GM18498 (cell line): ENCODE data around the gene ECHDC1.

Experiments used
- ATAC-seq: cut with Tn5 transposase; IDR thresholded peaks from one replicate; pipeline ENCODE4 v1.9.1; 2021; ENCODE audit warnings: mild to moderate bottlenecking, moderate library complexity; ENCODE audit not compliant: unreplicated experiment

The ECHDC1 gene

GRCh38 chr6:127290391-127291265 is 52.8 kb downstream of the ECHDC1 start:
- ATAC-seq: peak; percentile 14

GRCh38 chr6:127289934-127290333 is 53.5 kb downstream of the ECHDC1 start:
- ATAC-seq: no peak

DNA sequence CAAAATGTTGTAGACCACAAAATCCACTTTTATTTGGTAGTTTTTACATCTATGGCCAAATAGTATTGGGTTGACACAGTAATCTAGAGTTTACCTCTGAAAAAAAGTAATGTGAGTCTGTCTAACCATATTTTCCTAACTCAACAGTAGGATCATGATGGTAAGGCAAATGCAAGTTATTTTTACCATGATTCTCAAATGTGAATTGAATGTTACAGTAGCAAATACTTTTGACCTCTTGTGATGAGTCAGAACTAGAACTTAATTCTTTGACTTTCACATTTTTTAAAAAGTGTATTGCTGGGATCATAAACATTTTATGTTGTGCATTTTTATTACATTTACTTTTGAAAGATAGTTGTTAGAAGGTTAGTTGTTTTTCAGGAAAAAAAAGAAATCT is 54.7 kb downstream of the ECHDC1 start:
- ATAC-seq: no peak

DNA sequence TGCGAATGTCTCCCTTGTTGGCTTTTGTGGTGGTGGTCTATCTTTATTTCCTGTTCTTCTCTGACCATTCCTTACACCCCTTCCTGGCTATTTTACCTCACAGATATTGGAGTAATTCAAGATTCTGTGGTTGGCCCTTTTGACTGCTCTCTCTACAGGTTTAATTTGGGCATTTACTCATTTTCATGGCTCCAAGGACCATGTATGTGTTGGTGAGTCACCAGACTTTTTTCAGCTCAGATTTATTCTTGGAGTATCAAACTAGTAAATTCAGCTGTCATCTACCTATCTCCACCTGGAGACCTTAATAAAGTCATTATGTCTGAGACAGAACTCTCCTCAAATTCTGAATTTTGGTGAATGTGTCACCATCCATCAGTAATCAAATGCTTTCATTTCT is 61.2 kb downstream of the ECHDC1 start:
- ATAC-seq: no peak

DNA sequence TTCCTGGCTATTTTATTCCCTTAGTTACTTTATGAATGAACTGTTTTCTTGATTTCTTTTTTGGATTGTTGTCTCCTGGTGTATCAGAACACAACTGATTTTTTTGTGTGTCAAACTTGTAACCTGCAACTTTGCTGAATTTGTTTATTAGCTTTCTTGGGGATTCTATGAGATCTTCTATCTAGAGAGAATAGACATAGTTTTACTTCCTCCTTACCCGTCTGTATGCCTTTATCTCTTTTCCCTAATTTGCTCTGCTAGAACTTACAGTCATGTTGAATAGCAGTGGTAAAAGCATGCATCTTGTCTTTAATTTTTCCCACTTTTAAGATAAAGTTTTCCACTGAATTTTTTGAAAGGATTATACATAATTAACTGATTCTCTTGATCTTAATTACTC is 63.6 kb downstream of the ECHDC1 start:
- no peak for ATAC-seq

DNA sequence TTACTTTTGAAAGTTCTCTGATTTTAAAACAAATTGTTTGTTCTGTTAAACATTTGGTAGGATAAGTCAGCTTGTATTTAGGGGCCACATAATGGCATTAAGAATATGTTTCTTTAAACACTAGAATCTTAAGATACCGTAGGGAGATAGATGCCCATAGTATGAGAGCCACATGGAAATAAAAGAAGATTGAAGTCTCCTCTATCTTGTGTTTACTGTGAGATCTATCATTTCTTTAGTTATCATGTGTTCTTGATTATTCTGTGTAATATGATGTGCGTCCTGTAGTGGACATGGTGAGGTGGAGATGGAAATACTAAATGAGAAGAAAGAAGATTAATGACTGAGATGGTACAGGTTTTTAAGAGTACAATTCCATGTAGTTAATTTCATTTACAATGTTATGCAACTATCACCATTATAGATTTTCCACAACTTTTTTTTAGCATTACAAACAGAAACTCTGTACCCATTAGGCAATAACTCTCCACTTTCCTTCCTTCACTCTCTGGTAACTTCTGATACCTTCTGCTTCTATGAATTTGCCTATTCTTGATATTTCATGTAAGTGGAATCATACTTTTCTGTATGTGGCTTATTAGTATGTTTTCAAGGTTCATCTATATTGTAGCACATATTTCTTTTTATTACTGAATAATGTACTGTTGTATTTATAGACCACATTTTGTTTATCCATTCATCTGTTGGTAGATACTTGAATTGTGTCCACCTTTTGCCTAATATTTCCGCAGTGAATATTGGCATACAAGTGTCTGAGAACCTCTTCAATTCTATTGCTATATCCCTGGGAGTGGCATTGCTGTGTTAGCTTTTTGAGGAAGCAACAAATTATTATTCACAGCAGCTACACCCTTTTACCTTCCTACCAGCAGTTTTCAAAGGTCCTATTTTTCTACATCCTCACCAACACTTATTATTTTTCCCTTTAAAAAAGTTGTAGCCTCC is 65.2 kb downstream of the ECHDC1 start:
- no peak for ATAC-seq

DNA sequence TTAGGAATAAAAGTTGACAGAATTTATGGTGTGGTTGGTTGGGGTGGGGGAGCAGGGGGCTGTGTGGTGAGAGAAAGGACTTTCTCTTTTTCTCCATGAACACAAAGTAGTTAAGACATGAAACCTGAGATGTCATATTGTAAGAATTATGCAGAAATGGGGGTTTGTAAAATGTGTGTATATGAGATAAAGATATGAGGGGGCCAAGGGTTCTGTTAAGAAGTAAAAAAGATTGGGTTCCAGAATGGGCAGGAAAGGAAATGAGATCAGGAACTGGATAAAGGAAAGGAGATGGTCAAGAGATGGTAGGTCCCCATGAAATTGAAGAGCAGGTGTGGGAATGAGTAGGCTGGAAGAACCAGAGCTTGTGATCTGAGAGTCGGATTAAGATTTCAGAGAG is 67.1 kb downstream of the ECHDC1 start:
- ATAC-seq: no peak

DNA sequence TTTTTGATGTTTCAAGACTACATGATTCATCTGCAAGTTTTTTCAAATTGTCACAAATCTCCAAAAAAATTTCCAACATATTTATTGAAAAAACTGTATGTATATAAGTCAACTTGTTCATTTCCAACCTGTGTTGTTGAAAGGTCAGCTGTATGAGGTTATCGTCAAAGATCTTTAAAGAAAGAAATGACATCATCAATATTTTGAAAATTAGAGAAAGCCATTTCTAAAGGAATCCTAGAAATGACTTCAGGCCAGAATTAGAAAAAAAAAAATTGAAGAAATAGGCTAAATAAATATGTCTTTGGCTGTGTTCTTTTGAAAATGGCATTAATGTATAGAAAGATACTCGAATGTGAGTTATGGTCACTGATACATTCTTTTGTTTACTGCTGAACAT is 69.9 kb downstream of the ECHDC1 start:
- ATAC-seq: no peak

GRCh38 chr6:127272576-127272975 is 70.8 kb downstream of the ECHDC1 start:
- no peak for ATAC-seq

- ATAC-seq: peak; percentile 5
Measured at GRCh38 chr6:127267646-127268625, 75.5 kb downstream of the ECHDC1 start.

DNA sequence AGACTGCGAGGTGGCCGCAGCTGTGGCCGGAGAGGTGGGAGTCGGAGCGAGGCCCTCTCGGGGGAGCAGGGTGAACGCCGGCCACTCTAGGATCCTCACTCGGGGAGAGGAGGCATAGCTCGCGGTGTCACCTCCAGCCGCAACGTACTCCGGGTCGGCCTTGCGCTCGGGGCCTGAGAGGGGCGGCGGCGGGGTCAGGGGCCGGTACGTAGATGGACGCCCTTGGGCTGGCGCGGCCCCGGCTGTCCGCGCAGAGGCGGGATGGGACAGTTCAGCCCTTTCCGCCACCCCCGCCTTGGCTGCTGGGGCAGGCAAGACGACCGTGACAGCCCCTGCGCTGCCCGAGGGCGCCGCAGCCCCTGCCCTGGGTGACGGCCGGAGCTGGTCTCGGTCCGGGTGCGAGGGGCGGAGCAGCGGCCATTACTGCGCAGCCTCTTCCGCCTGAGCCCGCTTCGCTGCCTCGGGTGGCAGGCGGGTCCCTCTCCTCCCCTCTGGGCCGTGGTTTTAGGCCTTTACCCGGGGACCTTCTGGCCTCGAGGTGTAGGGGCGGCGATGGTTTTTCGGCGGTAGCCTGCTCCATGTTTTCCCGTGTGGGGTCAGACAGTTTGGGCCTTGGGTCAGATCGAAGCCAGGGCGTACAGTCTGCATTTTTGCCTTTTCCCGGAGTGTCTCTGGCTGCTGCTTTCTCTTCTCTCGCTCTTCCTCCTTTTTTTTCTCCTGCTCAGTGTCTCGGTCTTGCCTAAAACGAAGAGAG is 76.3 kb downstream of the ECHDC1 start:
- ATAC-seq: peak; percentile 81

- ATAC-seq: peak; percentile 86
Measured at GRCh38 chr6:127266178-127266891, 77.1 kb downstream of the ECHDC1 start, which contains the start of gene RNF146. Gene RNF146 (plus strand): TSS chr6:127266864. CDS start chr6:127280339, 13,475 bp downstream.

DNA sequence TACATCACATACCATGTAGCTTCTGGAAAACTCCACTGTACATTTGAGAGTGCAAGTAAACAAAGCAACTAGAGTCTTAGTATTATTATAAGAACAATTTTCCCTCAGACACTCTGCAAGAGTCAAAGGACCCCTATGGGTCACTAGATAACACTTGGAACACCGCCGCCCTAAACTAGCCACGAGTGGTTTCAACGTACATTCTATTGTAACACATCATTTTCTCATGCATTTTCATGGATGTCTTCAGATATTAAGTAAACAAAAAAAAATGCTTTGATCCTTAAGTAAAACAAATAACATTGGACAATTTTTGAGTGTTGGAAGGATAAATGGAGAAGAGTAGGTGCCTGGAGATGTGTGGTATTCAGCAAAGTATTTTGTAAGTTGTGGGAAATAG is 79.9 kb downstream of the ECHDC1 start:
- ATAC-seq: no peak

DNA sequence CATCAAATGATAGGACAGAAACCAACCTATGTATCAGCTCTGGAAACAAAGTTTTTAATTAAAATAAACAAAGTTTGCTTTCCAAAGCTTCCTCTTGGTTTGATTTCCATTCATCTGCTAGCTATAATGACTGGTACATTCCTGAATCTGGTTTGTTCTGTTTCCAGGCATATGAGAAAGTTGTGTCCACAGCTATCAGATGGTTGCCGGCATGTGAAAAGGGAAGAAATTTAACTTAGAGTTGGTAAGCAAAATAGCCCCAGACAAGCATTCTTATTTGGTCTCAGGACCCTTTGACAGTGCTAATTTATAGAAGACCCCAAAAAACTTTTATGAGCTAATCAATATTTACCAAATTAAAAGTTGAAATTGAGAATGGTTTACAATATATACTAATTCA is 80.5 kb downstream of the ECHDC1 start:
- ATAC-seq: no peak

DNA sequence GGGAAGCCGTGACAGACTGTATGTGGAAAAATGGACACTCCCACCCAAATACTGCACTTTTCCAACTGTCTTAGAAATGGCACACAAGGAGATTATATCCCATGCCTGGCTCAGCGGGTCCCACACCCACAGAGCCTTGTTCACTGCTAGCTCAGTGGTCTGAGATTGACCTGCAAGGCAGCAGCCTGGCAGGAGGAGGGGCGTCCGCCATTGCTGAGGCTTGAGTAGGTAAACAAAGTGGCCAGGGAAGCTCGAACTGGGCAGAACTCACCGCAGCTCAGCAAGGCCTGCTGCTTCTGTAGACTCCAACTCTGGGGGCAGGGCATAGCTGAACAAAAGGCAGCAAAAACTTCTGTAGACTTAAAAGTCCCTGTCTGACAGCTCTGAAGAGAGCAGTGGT is 88.1 kb downstream of the ECHDC1 start:
- no peak for ATAC-seq

GRCh38 chr6:127249621-127250020 is 93.8 kb downstream of the ECHDC1 start:
- ATAC-seq: no peak

GRCh38 chr6:127247114-127248096 is 96.0 kb downstream of the ECHDC1 start:
- ATAC-seq: no peak

- ATAC-seq: no peak
Measured at GRCh38 chr6:127243501-127243900, 99.9 kb downstream of the ECHDC1 start.
